GM23248 (cell line): ENCODE measurements around the gene TFG.

Experiments used
- EZH2 ChIP-seq: fragments of 200-600 bp; sonication (generic); IDR thresholded peaks from 2 replicates; pipeline ENCODE4 v1.6.1; 2018; ENCODE audit warnings: antibody characterized with exemption, mild to moderate bottlenecking; ENCODE audit not compliant: insufficient read depth, poor library complexity, severe bottlenecking
- EZH2phosphoT487 ChIP-seq: fragments of 200-600 bp; sonication (generic); IDR thresholded peaks from 2 replicates; pipeline ENCODE4 v1.6.1; 2018; ENCODE audit warnings: antibody characterized with exemption, moderate library complexity, mild to moderate bottlenecking, low read depth; ENCODE audit not compliant: insufficient read depth

DNA sequence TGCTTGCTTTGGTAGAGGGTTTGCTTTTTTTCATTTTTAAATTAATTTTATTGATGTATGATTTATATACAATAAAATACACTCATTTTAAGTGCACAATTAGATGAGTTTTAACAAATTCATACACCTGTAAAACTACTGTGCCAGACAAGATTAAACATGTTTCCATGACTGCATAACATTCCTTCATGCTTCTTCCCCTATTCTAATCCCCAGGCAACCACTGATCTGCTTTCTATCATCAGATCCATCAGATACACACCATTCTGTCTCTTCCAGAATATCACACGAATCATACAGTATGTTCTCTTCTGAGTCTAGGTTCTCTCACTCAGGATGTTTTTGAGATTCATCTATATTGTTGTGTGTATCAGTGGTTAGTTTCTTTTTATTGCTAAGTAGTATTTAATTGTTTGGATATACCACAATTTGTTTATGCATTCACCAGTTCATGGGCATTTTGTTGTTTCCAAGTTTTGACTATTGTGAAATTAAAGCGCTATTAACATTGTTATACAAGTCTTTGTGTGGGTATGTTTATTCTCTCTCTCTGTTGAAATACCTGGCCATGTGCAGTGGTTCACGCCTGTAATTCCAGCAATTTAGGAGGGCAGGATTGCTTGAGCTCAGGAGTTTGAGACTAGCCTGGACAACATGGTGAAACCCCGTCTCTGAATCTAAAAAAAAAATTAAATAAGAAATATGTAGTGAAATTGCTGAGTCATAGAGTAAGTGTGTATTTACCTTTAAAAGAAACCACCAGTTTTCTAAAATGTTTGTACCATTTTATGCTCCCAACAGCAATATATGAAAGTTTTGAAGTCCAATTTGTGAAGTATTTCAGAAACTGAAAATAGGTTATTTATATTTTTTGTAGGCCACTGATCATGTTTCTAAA, 7.0 kb upstream of the TFG start:
- no peak for TF ChIP-seq EZH2
- no peak for TF ChIP-seq EZH2phosphoT487
